Measurements from ENCODE around the gene GRHL3.
A peak's percentile ranks its signal among the peaks of the same experiment; 100 is the strongest.

Gene GRHL3

DNA sequence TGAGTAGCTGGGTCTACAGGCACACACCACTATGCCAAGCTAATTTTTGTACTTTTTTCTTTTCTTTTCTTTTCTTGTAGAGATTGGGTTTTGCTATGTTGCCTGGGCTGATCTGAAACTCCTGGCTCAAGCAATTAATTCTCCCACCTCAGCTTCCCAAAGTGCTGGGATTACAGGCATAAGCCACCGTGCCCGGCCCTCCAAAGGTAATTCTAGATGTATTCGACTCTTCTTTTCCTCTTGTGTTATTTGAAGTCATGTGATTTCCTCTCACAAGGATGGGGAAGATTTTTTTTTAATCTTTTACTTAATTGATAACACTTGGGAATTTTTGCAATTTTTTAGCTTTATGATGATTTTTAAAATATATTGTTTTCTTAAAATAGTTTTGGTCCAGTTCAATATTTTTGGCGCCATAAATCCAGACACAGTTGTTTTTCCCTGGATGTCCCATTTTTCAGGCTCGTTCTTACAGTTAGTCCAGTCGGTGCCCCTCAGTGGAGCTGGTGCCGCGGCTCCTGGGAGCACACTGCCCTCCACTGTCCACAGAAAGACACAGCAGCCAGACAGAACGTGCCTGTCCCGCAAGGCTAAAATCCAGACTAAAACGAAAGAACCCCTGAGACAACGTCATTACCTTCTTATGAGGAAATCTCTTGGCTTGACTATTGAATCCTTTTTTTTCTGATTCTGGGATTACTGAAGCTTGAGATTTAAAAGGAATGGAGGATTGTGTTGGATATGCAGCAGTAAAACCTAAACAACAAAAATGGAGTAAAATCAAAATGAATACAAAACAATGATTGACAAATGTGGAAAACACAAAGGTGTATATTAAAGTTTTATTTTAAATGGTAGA lies 72.0 kb downstream of the GRHL3 start:
- peak; percentile 75 for DNase-seq (ENCODE audit: extremely low read depth, low read depth)
- TF ChIP-seq, protein P1, sequence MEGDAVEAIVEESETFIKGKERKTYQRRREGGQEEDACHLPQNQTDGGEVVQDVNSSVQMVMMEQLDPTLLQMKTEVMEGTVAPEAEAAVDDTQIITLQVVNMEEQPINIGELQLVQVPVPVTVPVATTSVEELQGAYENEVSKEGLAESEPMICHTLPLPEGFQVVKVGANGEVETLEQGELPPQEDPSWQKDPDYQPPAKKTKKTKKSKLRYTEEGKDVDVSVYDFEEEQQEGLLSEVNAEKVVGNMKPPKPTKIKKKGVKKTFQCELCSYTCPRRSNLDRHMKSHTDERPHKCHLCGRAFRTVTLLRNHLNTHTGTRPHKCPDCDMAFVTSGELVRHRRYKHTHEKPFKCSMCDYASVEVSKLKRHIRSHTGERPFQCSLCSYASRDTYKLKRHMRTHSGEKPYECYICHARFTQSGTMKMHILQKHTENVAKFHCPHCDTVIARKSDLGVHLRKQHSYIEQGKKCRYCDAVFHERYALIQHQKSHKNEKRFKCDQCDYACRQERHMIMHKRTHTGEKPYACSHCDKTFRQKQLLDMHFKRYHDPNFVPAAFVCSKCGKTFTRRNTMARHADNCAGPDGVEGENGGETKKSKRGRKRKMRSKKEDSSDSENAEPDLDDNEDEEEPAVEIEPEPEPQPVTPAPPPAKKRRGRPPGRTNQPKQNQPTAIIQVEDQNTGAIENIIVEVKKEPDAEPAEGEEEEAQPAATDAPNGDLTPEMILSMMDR (IDR thresholded peaks at IDR 0.05; ENCODE audit: low read depth, low read length), result peak; percentile 99

DNA sequence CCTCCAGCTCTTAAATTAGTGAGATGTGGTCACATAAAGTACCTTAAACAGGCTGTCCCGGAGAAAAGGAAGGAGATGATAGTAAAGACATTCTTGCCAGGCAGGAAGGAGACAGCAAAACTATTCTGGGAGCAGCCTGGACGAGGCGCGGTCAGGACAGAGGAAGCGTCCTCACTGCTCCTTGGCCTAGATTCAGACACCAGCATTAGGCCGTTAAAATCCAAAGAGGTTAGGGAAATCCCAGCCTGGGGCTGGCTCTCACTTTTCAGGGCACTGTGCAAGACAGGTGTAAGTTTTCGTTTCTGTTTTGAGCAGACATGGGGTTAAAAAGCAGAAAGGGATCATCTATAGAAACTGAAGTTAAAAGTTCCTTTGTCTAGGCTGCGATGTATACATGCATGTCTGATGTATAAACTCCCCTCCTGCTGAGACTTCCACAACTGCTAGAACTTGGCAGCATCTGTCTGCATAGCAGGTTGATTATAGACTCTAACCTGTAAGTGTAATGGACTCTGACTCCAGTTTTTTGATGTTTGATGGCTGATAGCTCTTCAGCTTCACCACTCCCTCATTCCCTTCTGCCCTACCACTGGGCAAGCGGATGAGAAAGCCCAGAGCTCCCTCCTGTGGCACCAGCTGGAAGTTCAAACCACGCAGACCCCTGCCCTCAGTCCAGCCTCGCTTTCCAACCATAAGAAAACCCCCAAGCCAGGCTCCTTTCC lies 72.9 kb downstream of the GRHL3 start:
- no peak for DNase-seq (ENCODE audit: extremely low read depth, low read depth)
- TF ChIP-seq, protein P1 (IDR thresholded peaks at IDR 0.05; ENCODE audit: low read depth, low read length), result peak; percentile 85

GRCh38 chr1:24392604-24392946 lies 73.4 kb downstream of the GRHL3 start:
- TF ChIP-seq, protein P1 (IDR thresholded peaks at IDR 0.05; ENCODE audit: low read depth, low read length), result no peak
- DNase-seq (ENCODE audit: extremely low read depth, low read depth), result no peak

- no peak for DNase-seq (ENCODE audit: extremely low read depth, low read depth)
- TF ChIP-seq, protein P1 (IDR thresholded peaks at IDR 0.05; ENCODE audit: low read depth, low read length), result no peak
Observed at GRCh38 chr1:24392982-24393650, 74.0 kb downstream of the GRHL3 start.

GRCh38 chr1:24393892-24394291 lies 74.7 kb downstream of the GRHL3 start:
- DNase-seq (ENCODE audit: extremely low read depth, low read depth), result no peak

DNA sequence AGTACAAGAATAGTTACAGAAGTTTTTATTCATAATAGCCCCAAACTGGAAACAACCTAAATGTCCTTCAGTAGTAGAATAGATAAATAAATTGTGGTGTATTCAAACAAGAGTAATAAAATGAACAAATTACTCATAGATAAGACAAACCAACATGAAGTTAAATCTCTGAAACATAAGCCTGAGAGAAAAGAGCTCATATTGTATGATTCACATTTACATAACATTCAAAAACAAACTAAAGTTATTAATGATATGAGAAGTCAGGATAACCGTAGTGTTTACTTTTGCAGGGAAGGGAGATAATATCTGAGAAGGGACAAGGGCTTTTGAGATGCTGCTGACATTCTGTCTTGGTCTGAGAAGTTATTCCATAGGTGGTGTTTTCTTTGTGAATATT lies 80.9 kb downstream of the GRHL3 start:
- TF ChIP-seq, protein P1 (IDR thresholded peaks at IDR 0.05; ENCODE audit: low read depth, low read length), result no peak
- no peak for DNase-seq (ENCODE audit: extremely low read depth, low read depth)

More at GRCh38 chr1:24393892-24394291, 74.7 kb downstream of the GRHL3 start:
- TF ChIP-seq, protein P1 (IDR thresholded peaks at IDR 0.05; ENCODE audit: low read depth, low read length), result no peak

Measured in AG09319 (cell line).